Endothelial cell of umbilical vein (primary cell): Measurements from ENCODE around the gene FCER2. TPM values are rescaled to one million over a fixed set of nuclear protein-coding genes. Genes with fewer than 3 reads are reported as not detected.

Experiments
- BruUV-seq: library from RNA; stranded (reverse); fragments of 400-500 nt; replicated peaks from 2 replicates; lab custom pipeline; 2021; lab: Mats Ljungman, UMichigan
- CTCF ChIA-PET: fragments of 300-600, 350-600 bp; sonication (Branson Sonifier 250); formaldehyde crosslinking; loops from one replicate; lab custom pipeline; 2021; ENCODE audit warnings: antibody characterized with exemption, inconsistent platforms; lab: Charles Lee
- POLR2A ChIA-PET: fragments of 300-600, 350-600 bp; sonication (Branson Sonifier 250); formaldehyde crosslinking; loops from one replicate; lab custom pipeline; 2021; ENCODE audit warnings: antibody characterized with exemption, inconsistent platforms; lab: Charles Lee
- DNase-seq: peaks from one replicate; pipeline ENCODE4 v3.0.0-alpha.2; 2011; ENCODE audit warnings: low read depth, low spot score
- FAIRE-seq: peaks from 2 replicates; lab custom pipeline; 2011; peaks lifted over from hg19 to GRCh38; lab: Jason Lieb, UNC
- H2AFZ ChIP-seq: 2 replicates; pipeline ENCODE4 v1.6.0; 2012; ENCODE audit warnings: low read depth, low read length, control low read depth, inconsistent platforms
- H3K27ac ChIP-seq: 2 replicates; pipeline ENCODE4 v1.5.1; 2011; ENCODE audit warnings: low read depth, mild to moderate bottlenecking, control low read depth, low read length, moderate library complexity; ENCODE audit not compliant: insufficient read depth
- H3K27me3 ChIP-seq, 2 experiments: 2 replicates each; pipeline versions ENCODE4 v1.6.0 to v1.6.1; 2011; ENCODE audit warnings: low read length in 2 of 2, mixed read lengths in 1 of 2; ENCODE audit not compliant: control insufficient read depth in 2 of 2, insufficient read depth in 2 of 2
- H3K36me3 ChIP-seq, 2 experiments: 2 replicates in 1 of 2; 3 replicates in 1 of 2; pipeline ENCODE4 v1.5.1; 2011; ENCODE audit warnings: low read length in 2 of 2, mild to moderate bottlenecking in 1 of 2, moderate library complexity in 1 of 2; ENCODE audit not compliant: control insufficient read depth in 2 of 2, insufficient read depth in 2 of 2; ENCODE audit errors: extremely low read depth in 1 of 2
- H3K4me1 ChIP-seq: 3 replicates; pipeline ENCODE4 v1.5.1; 2011; ENCODE audit warnings: mild to moderate bottlenecking, low read length; ENCODE audit not compliant: control insufficient read depth, insufficient read depth; ENCODE audit errors: extremely low read depth
- H3K4me2 ChIP-seq: 2 replicates; pipeline ENCODE4 v1.6.1; 2011; ENCODE audit warnings: low read length, control low read depth, mixed read lengths; ENCODE audit not compliant: insufficient read depth
- H3K4me3 ChIP-seq, 3 experiments: fragments of 200-600 bp in 1 of 3; sonication (generic), shearing (Covaris generic) in 1 of 3; replicated peaks in 1 of 3; 2 replicates each; pipeline ENCODE4 v1.5.1; 2011 to 2016; ENCODE audit warnings: control low read depth in 3 of 3, low read length in 3 of 3, mild to moderate bottlenecking in 2 of 3, inconsistent platforms in 1 of 3, low read depth in 1 of 3, moderate library complexity in 1 of 3; ENCODE audit not compliant: insufficient read depth in 1 of 3
- H3K79me2 ChIP-seq: 2 replicates; pipeline ENCODE4 v1.6.0; 2012; ENCODE audit warnings: low read length, inconsistent platforms; ENCODE audit not compliant: control insufficient read depth, insufficient read depth
- H3K9ac ChIP-seq: replicated peaks from 2 replicates; pipeline ENCODE3; 2011; ENCODE audit warnings: low read length, control low read depth; ENCODE audit not compliant: insufficient read depth; ENCODE audit errors: extremely low read depth
- H3K9me1 ChIP-seq: replicated peaks from 3 replicates; pipeline ENCODE4 v1.6.0; 2011; ENCODE audit warnings: mild to moderate bottlenecking, low read length; ENCODE audit not compliant: control insufficient read depth, insufficient read depth; ENCODE audit errors: extremely low read depth
- H3K9me3 ChIP-seq: replicated peaks from 2 replicates; pipeline ENCODE4 v1.5.1; 2012; ENCODE audit warnings: low read length, inconsistent platforms; ENCODE audit not compliant: control insufficient read depth, insufficient read depth
- H4K20me1 ChIP-seq: replicated peaks from 2 replicates; pipeline ENCODE3; 2011; ENCODE audit warnings: mild to moderate bottlenecking, low read length; ENCODE audit not compliant: control insufficient read depth, insufficient read depth; ENCODE audit errors: extremely low read depth
- FOS ChIP-seq: IDR thresholded peaks from 2 replicates; pipeline ENCODE4 v1.6.1; 2011; ENCODE audit warnings: mild to moderate bottlenecking, low read length, moderate library complexity, borderline replicate concordance; ENCODE audit not compliant: insufficient read depth
- JUN ChIP-seq: IDR thresholded peaks from 2 replicates; pipeline ENCODE4 v1.6.1; 2011; ENCODE audit warnings: borderline replicate concordance, low read depth; ENCODE audit not compliant: insufficient read length, insufficient read depth
- MYC ChIP-seq: IDR thresholded peaks from one replicate; pipeline ENCODE4 v1.6.1; 2011; ENCODE audit warnings: mild to moderate bottlenecking, low read depth, low read length
- POLR2A ChIP-seq: IDR thresholded peaks from 2 replicates; pipeline ENCODE4 v1.6.1; 2012; ENCODE audit warnings: low read depth, mild to moderate bottlenecking, control low read depth, low read length
- POLR2AphosphoS5 ChIP-seq: IDR thresholded peaks from 2 replicates; pipeline ENCODE4 v1.6.1; 2012; ENCODE audit warnings: low read depth, mild to moderate bottlenecking, control low read depth, low read length, moderate library complexity; ENCODE audit not compliant: insufficient read depth
- dilution Hi-C: fragments of 300-500 bp; cut with MboI; formaldehyde crosslinking; loops from one replicate; pipeline ENCODE4 v1.15.0; 2019; ENCODE audit warnings: low sequenced_read_pairs; ENCODE audit not compliant: extremely low pct_ligation_motif_present
- intact Hi-C: fragments of 100-400 bp; cut with micrococcal nuclease; formaldehyde crosslinking; loops from one replicate; pipeline ENCODE4 v1.10.0; 2022
- polyA plus RNA-seq, 4 experiments: library from polyadenylated mRNA; depleted of rRNA in 3 of 4; stranded (reverse) in 3 of 4; unstranded in 1 of 4; fragments of >200 nt; gene quantifications; 2 replicates each; pipeline versions ENCODE4 v1.2.1 to v1.2.3, GENCODE V29; 2011 to 2012; ENCODE audit warnings: missing spikeins in 1 of 4
- total RNA-seq: library from RNA; stranded (reverse); gene quantifications from 2 replicates; pipeline ENCODE4 v1.2.3, GENCODE V29; 2021
- TF ChIP-seq, protein P1 (sequence below): IDR thresholded peaks from 2 replicates; pipeline ENCODE4 v1.6.1; 2011; ENCODE audit not compliant: insufficient read depth, insufficient read length
- TF ChIP-seq, protein P2 (sequence below), 2 donors: IDR thresholded peaks; 1 replicate in 1 of 2; 2 replicates in 1 of 2; pipeline ENCODE4 v1.5.1; 2011; ENCODE audit warnings: low read length in 2 of 2, mild to moderate bottlenecking in 2 of 2, moderate library complexity in 2 of 2, control low read depth in 1 of 2, inconsistent platforms in 1 of 2, low read depth in 1 of 2; ENCODE audit not compliant: insufficient read depth in 1 of 2; ENCODE audit errors: extremely low read depth in 1 of 2

Gene FCER2
- total and polyA plus RNA-seq, 2 donors (not counting 3 experiments of a cell fraction or from before 2014, with no cell fraction given), result not detected

DNA sequence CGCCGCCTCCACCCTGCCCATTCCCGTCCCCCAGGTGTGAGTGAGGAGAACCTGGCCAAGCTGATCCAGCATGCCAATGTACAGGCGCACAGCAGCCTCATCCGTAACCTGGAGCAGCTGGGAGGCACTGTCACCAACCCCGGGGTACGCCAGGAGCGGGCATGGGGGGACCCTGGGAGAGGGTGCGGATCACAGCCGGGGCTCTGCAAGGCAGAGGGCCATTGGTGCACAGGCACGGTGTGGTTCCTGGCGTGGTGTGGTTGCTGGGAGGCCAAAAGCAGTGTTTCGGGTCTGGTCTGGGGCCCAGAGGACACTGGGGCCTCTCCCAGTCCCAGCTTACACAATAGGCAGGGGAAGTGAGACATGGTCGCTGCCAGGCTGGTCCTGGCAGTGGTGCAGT lies 56.8 kb downstream of the FCER2 start:
- H2AFZ ChIP-seq, result no peak overlapping the region
- H3K27me3 ChIP-seq, result no peaks in the 10 kb centered on the region
- ChIA-PET POLR2A (no interaction called here), CTCF (interaction anchor here (1.2 kb wide), 1 partner anchor 36 kb away, joined by 4 read pairs; the partner anchor contains the start of gene TRAPPC5)
- TF ChIP-seq, protein P1, sequence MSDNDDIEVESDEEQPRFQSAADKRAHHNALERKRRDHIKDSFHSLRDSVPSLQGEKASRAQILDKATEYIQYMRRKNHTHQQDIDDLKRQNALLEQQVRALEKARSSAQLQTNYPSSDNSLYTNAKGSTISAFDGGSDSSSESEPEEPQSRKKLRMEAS, result no peak
- TF ChIP-seq, protein P2, sequence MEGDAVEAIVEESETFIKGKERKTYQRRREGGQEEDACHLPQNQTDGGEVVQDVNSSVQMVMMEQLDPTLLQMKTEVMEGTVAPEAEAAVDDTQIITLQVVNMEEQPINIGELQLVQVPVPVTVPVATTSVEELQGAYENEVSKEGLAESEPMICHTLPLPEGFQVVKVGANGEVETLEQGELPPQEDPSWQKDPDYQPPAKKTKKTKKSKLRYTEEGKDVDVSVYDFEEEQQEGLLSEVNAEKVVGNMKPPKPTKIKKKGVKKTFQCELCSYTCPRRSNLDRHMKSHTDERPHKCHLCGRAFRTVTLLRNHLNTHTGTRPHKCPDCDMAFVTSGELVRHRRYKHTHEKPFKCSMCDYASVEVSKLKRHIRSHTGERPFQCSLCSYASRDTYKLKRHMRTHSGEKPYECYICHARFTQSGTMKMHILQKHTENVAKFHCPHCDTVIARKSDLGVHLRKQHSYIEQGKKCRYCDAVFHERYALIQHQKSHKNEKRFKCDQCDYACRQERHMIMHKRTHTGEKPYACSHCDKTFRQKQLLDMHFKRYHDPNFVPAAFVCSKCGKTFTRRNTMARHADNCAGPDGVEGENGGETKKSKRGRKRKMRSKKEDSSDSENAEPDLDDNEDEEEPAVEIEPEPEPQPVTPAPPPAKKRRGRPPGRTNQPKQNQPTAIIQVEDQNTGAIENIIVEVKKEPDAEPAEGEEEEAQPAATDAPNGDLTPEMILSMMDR (IDR thresholded peaks at IDR 0.05; ENCODE audit: extremely low read depth in 1 of 2, insufficient read depth in 1 of 2, low read depth in 1 of 2, low read length in 2 of 2), result no peak
- TF ChIP-seq FOS (no peak), JUN (no peak), POLR2A (no peak), POLR2AphosphoS5 (no peak), MYC (no peak)
- H3K27ac ChIP-seq, result no peak overlapping the region
- no peaks in the 10 kb centered on the region for H3K36me3 ChIP-seq
- FAIRE-seq (no peak), DNase-seq (no peak)
- H3K4me1 ChIP-seq, result no peaks in the 10 kb centered on the region
- H3K4me3 ChIP-seq, result no peak overlapping the region
- intact Hi-C loops, result no loop called here
- H3K4me2 ChIP-seq, result no peak overlapping the region
- BruUV-seq, result no TSS peak
- H3K9me3 ChIP-seq, result no peaks in the 10 kb centered on the region
- H4K20me1 ChIP-seq, result no peaks in the 10 kb centered on the region
- H3K9me1 ChIP-seq, result no peaks in the 10 kb centered on the region
- dilution Hi-C loops, result no loop called here
- no peak overlapping the region for H3K9ac ChIP-seq
- no peaks in the 10 kb centered on the region for H3K79me2 ChIP-seq
